CD4-positive, alpha-beta T cell treated with Interleukin-6 at 100 ng/mL for 8 hours (primary cell): ENCODE measurements around the gene TRIM5.
"Not testable (repeated sequence)": the region's sequence is repeated elsewhere in the genome, so short reads cannot be mapped to it uniquely, and the experiment has no call there.

Experiments used
- DNase-seq: peaks from one replicate; pipeline ENCODE4 v3.0.0-alpha.2; 2020; ENCODE audit warnings: mixed read lengths, low spot score

The TRIM5 gene

GRCh38 chr11:5688482-5688881 lies 3.6 kb upstream of the TRIM5 start:
- DNase-seq = no peak

DNA sequence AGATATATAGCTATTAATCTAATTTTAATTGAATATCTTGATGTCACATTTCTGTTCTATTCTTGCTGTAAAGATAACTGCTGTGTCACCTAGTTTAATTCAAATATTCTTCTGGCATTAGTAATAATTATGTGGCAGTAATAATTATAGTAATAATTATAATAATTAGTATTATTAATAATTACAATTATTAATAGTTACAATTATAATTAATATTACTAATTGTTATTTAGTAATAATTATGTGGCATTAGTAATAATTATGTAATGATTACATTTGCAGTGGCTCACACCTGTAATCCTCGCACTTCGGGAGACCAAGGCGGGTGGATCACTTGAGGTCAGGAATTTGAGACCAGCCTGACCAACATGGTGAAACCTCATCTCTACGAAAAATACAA lies 1.6 kb upstream of the TRIM5 start:
- no peak for DNase-seq

DNA sequence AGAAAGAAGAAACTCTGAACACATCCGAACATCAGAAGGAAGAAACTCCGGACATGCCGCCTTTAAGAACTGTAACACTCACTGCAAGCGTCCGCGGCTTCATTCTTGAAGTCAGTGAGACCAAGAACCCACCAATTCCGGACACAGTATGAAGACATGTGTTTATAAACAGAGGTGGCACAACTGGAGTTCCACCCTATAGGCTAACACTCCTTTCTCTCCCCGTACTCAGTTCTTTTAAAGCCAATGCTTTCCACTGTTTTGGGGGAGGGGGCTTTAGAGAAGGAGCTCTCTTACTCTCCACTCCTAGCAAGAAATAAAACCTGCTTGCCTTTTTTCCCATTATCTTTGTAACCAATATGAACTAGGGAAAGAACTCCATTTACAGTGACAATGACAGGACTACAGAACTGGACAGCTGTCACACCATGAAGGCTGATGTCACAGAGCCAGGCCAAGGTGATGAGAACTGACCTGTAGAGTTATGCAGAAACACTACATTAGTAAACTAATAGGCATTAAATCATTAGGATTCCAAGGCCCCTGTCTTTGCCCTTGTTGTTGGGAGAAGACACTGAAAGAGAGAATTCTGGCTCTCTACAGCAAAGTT lies 733 bp downstream of the TRIM5 start:
- DNase-seq = no peak

GRCh38 chr11:5683620-5684019 lies 1.3 kb downstream of the TRIM5 start:
- not testable (repeated sequence) for DNase-seq

DNA sequence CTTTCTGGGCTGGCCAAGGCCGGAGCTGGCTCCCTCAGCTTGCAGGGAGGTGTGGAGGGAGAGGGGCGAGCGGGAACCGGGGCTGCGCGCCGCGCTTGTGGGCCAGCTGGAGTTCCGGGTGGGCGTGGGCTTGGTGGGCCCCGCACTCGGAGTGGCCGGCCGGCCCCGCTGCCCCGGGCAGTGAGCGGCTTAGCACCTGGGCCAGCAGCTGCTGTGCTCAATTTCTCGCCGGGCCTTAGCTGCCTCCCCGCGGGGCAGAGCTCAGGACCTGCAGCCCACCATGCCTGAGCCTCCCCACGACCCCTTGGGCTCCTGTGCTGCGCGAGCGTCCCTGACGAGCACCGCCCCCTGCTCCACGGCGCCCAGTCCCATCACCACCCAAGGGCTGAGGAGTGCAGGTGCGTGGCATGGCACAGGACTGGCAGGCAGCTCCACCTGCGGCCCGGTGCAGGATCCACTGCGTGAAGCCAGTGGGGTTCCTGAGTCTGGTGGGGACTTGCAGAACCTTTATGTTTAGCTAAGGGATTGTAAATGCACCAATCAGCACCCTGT lies 1.9 kb downstream of the TRIM5 start:
- DNase-seq = not testable (repeated sequence)

DNA sequence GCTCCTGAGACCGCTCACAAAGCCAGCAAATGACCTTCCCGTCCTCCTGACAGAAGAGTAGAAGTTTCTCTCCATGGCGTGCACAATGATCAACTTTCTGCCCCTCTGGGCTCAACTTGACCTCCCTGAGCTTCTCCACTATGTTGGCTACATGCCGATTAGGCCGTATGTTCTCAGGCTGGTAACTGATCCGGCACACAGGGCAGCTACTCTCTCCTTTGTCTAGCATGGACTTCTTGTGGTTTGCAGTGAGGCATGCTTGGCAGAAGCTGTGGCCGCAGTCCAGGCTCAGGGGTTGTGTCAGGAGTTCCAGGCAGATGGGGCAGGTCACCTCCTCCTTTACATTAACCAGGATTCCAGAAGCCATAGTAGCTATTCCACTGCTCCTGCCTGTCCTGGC lies 5.1 kb downstream of the TRIM5 start:
- DNase-seq = no peak

- no peak for DNase-seq
Observed at GRCh38 chr11:5674391-5674790, 10.5 kb downstream of the TRIM5 start.

GRCh38 chr11:5671831-5672230 lies 13.0 kb downstream of the TRIM5 start:
- no peak for DNase-seq

- DNase-seq = no peak
Observed at GRCh38 chr11:5666402-5666793, 18.5 kb downstream of the TRIM5 start.

GRCh38 chr11:5665746-5666401 lies 19.0 kb downstream of the TRIM5 start:
- DNase-seq = no peak

DNA sequence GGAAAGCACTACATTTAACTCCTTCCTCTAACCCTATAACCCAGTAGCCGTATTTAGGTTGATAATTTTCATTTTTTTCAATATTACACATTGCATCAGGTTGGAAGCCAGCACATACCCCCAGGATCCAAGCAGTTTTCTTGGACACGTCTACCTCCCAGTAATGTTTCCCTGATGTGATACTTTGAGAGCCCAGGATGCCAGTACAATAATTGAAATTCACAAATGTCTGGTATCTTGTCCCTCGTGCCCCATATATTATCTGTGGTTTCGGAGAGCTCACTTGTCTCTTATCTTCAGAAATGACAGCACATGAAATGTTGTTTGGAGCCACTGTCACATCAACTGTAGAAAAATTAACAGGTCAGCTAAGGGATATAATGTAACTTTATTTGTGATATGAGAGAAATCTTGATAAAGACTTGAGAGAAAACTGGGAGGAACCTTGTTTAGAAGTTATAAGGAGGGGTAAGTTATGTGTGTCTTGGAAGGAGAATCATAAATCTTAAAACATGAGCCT lies 19.8 kb downstream of the TRIM5 start:
- DNase-seq = no peak

DNA sequence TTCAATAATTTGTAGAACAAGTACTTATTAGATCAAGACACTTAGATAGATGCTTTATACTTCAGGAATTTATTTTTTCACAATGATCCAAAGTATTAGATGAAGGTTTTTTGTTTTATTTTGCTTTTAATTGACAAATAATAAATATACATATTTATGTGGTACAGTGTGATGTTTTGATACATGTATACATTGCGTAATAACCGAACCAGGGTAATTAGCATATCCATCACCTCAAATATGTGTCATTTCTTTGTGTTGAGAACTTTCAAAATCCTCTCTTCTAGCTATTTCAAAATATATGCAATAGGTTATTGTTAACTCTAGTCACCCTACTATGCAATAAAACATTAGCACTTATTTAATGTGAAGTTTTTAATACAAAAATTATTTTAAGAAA lies 21.4 kb downstream of the TRIM5 start:
- no peak for DNase-seq

DNA sequence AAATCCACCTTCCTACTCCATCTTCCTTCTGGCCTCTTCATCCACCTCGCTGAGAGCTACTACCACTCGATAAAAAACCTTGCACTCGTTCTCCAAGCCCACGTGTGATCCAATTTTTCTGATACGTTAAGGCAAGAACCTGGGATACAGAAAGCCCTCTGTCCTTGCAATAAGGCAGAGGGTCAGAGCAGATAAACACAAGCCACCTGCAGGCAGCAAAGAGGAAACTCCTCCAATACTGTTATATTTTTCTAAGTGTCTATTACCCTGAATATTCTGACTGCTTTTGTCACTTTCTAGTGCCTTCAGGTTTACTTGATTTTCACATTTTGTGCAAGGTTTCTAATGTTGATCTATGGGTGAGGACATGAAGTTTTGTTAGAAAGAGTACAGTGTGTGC lies 26.6 kb downstream of the TRIM5 start:
- no peak for DNase-seq

DNA sequence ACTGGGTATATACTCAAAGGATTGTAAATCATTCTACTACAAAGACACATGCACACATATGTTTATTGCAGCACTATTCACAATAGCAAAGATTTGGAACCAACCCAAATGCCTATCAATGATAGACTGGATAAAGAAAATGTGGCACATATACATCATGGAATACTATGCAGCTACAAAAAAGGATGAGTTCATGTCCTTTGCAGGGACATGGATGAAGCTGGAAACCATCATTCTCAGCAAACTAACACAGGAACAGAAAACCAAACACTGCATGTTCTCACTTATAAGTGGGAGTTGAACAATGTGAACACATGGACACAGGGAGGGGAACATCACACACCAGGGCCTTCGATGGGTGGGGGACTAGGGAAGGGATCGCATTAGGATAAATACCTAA lies 27.9 kb downstream of the TRIM5 start:
- DNase-seq = not testable (repeated sequence)

- DNase-seq = no peak
Observed at GRCh38 chr11:5655474-5655873, 29.4 kb downstream of the TRIM5 start.

DNA sequence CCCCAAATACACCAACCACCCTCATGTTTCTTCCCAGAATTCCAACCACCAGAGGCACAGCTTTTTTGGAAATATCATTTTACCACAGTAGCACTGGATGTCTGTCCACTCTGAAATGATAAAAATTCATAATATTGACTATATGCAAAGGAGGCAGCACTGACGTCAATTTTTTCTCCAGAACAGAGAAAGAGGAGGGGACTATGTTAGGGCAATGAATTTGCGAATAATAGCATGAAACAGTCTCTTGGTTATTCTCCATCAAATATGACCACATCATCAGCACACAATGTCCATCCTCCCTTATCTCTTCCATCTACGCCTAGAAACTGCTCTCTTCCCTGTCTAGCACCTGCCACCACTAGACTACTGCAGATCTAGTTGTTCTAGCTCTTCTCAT lies 38.7 kb downstream of the TRIM5 start:
- DNase-seq = no peak

GRCh38 chr11:5643585-5643984 lies 41.3 kb downstream of the TRIM5 start:
- no peak for DNase-seq

DNA sequence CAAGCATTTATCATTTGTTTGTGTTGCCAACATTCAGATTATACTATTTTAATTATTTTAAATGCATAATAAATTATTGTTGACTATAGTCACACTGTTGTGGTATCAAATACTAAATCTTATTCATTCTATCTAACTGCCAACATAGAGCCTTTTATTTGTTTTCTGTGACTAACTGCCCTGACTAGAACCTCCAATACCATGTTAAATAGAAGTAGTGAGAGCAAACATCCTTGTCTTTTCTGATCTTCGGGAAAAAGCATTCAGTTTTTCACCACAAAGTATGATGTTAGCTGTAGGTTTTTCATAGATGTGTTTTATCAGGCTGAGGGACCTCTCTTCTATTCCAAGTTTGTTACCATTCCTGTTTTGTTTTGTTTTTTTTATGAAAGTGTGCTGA lies 44.9 kb downstream of the TRIM5 start:
- DNase-seq = no peak

DNA sequence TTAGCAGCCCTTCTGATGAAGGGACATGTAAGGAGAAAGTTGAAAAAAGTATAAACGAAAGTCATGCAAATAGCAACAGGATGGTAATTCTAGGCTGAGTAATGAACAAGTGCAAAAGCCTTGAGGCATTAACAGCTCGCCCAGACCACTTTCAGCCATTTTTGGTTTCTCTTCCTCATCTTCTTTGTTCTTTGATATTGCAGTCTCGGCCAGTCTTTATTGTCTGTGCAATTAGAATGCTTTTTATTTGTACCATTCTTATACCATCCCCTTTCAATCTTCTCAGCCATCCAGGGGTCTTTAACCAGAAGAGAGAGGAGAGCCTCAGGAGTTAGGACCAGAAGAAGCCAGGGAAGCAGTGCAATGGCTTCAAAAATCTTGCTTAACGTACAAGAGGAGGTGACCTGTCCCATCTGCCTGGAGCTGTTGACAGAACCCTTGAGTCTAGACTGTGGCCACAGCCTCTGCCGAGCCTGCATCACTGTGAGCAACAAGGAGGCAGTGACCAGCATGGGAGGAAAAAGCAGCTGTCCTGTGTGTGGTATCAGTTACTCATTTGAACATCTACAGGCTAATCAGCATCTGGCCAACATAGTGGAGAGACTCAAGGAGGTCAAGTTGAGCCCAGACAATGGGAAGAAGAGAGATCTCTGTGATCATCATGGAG lies 52.8 kb downstream of the TRIM5 start:
- DNase-seq = no peak

DNA sequence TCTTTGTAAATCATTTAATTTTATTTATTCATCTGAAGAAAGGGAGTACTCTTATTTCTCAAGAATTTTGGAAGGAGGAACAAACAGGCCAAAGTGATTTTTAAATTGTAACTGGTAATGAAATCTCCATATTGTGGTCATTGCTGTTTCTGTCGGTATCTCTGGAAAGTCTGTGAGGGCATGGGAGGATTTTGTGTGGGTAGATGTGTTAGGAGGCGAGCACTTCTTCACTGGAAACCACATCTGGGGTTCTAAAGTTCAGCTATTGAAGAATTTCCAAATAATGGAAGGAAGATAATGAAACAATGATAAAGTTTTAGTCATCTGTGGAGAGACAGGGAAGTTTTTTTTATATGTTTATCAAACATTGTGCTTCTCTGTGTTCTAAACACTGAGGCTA lies 53.5 kb downstream of the TRIM5 start:
- no peak for DNase-seq

DNA sequence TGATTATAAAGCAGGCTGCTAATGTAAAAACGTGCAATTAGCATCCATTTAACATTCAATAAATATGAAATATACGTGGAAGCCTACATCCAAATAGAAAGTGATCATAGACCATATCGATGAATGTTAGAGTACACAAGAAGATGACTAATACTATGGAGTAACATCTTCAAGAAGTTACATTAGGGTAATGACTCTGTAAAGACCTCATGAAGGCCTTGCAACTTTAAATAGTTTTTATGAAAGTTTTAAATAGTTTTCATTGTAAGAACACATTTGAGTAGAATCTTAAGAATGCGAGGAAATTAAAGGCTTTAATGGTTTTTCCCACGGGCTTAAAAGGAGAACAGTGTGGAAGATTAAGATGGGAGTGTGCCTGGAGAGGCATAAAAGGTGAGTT lies 58.7 kb downstream of the TRIM5 start:
- no peak for DNase-seq

GRCh38 chr11:5625281-5625680 lies 59.6 kb downstream of the TRIM5 start:
- DNase-seq = no peak
